Activated CD4-positive, alpha-beta T cell treated with anti-CD3 and anti-CD28 coated beads for 24 hours (primary cell): Measurements from ENCODE around the gene WDR36.
A peak's percentile ranks its signal among the peaks of the same experiment; 100 is the strongest.
"Not testable (repeated sequence)": the region's sequence is repeated elsewhere in the genome, so short reads cannot be mapped to it uniquely, and the experiment has no call there.

Source experiments
- DNase-seq, 2 donors: peaks; one replicate each; pipeline ENCODE4 v3.0.0-alpha.2; 2020; ENCODE audit warnings: low read depth in 2 of 2

WDR36 gene

DNA sequence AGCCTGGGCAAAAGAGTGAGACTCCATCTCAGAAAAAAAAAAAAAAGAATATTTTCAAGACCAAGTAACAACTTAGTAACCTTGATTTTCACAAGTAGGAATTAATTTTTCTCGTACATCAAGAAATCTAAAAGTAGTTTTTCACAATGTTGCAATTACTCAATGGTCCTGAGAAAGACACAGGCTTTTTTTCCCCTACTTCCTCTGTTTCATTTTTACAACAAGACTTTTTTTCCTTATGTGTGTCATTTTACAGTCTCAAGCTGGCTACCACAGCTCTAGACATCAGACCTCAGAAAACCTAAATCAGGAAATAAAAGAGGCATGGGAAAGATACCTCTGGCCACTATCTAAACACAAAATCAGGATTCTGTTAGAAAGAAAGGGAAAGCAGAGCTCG is 45.9 kb downstream of the WDR36 start:
- DNase-seq: no peak

GRCh38 chr5:111141471-111141870 is 49.3 kb downstream of the WDR36 start:
- not testable (repeated sequence) for DNase-seq

DNA sequence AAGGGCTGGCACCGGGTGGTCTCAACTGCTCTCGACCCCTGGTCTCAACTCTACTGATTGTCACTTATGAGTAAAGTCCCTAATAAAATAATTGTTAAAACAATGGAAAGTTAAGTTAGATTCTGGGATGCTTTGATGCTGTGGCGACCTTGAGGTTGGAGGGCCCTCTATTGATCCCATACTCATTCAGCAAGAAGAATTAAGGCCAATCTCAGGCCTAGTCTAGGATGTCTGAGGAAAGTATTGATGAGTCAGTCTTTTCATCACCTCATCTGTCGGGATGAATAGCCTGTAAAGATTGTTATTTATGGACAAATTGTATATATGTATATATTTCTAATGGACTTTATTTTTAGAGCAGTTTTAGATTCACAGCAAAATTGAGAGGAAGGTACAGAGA is 50.8 kb downstream of the WDR36 start:
- no peak for DNase-seq

DNA sequence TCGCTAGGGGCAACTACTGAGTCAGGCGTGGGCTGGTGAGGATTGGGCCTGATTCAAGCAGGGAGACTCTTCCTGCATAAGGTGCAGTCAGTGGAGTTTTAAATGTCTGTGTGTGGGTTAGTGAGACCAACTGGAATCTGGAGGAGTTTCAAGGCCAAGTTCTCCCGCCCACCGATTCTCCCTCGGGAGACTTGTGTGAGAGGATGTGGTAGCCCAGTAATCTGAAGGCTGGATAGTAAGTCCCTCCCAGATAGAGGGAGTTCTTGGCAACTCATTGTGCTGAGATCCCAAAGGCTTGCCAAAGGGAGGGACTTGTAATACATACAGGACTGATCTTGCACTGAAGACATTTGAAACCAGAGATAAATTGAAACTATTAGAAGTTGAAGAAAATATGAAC is 51.8 kb downstream of the WDR36 start:
- no peak for DNase-seq

DNA sequence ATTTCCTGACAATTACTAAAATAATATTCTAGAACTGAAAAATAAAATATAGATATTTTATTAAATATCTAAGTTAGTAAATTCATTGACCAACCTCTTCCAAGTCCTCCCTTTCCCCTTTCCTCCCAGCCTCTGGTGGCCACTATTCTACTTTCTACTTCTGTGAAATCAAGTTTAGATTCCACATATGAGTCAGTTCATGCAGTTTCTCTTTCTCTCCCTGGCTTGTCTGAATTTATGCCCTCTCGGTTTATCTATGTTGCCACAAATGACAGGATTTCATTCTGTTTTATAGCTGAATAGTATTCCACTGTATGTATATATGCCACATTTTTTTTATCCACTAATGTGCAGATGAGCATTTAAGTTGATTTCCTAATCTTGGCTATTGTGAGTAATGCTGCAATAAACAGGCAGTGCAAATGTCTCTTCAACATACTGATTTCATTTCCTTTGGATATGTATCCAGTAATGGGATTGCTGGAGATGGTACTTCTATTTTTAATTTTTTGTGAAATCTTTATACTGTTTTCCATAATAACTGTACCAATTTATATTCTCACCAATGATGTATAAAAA is 52.3 kb downstream of the WDR36 start:
- DNase-seq: no peak

GRCh38 chr5:111146053-111146452 is 53.9 kb downstream of the WDR36 start:
- DNase-seq: no peak

GRCh38 chr5:111147502-111147901 is 55.4 kb downstream of the WDR36 start:
- no peak for DNase-seq

GRCh38 chr5:111151998-111152397 is 59.9 kb downstream of the WDR36 start:
- no peak for DNase-seq

- DNase-seq: no peak
These were observed 61.3 kb downstream of the WDR36 start for GRCh38 chr5:111153483-111153882.

GRCh38 chr5:111153945-111154344 is 61.8 kb downstream of the WDR36 start:
- DNase-seq: no peak

DNA sequence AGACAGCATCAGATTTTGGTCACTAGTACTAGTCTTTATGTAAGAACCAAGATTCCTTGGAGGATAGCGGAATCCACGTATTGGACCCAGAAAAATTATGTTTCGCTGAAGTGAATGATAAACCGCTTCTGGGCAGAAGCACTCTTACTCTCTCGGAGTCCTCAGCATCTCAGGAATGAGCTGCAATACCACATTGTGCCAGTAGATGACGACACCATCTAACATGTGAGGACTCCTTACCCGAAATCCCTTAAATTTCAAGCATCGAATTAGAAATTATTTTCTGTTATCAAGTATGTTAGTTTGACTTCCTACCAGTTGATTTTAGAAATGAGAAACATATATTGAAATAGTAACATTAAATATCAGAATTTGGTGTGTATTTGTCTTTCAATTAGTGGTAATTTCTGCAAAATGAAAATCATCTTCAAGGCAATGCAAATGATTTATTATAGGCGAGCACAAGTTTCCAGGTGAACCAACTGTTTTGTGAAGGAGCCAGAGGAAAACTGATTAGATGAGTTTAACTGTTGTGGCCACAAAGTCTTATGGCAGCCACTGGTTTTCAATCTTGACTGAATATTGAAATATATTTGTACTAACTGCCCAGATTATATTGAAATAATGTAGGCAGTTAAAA is 66.1 kb downstream of the WDR36 start:
- peak; percentile 78 to 82 for DNase-seq

- no peak for DNase-seq
These were observed 67.7 kb downstream of the WDR36 start for GRCh38 chr5:111159845-111160244.

GRCh38 chr5:111163000-111163399 is 70.9 kb downstream of the WDR36 start:
- DNase-seq: no peak

DNA sequence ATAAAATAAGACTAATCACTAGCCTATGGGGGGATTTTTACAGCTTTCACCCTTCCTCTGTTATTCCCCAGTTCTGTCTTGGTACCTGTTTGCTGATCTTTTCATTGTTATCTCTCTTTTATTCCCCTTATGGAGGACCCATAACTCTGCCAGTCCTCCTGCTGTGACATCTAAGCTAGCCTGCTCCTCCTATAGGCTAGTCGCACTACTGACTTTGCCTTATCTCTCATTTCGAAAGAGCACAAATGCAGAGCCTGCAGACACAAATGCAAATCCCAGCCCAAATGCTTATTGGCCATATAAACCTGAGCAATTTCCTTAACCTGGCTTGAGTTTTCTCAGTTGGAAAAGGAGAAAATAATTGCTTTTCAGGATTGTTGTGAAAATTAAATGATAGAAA is 72.9 kb downstream of the WDR36 start:
- no peak for DNase-seq

- no peak for DNase-seq
These were observed 75.4 kb downstream of the WDR36 start for GRCh38 chr5:111167551-111167950.

DNA sequence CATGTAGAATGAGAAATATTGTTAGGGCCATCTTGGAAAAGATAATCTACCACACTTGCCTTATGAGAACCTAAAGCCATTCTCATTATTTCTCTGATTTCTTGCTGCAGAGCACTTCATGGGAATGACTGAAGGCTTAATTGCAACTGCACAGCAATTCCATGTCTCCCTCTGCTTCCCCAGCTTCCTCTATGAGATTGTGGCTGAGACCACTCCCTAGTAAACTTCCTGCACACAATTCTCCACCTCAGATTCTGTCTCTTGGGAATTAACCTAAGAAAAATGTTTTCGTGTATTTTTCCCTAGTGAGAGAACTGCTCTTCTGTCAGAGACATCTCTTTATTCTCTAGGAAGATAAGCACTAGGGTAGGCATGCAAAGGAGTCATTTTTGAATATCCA is 76.5 kb downstream of the WDR36 start:
- no peak for DNase-seq

DNA sequence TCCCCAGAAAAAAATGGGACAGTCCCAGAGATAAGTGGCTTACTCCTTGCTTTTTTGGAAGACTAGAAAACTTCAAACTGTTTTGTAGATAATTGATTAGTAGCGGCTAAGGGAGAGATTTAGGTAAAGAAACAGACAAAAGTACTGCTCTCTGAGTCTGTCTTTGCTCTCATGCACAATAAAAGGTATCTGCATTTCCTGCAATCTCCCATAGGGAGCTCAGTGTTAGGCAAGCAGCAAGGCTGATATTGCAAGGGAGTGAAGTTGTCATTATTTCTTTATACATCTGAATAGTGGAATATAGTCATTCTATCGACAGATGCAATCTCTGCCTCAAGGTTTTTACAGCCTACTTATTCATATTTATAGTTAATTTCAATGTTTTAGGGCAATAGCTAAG is 77.1 kb downstream of the WDR36 start:
- DNase-seq: no peak

GRCh38 chr5:111170279-111170678 is 78.1 kb downstream of the WDR36 start:
- DNase-seq: no peak

GRCh38 chr5:111172504-111172903 is 80.4 kb downstream of the WDR36 start:
- DNase-seq: no peak

DNA sequence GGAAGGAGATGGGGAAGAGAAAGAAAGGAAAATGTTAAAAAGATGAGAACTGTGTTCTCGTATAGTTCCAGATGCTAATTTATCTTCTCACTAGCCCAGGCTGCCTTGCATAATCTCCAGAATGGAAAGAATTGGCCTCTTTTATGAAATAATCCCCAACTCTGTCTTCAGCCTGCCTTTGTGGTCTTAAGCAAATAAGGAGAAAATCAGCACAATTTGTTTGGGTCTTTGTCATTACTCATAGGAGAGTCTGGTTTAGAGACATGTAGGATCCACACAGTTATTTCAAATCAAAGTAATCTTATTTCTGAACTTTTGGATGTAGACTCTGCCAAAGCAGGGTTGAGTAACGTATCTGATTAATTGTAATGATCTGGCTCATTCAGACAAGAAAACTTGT is 81.3 kb downstream of the WDR36 start:
- no peak for DNase-seq
